CD4-positive, alpha-beta T cell treated with Interleukin-12 subunit alpha and Interleukin-12 subunit beta, for 1 hour (primary cell): Measurements from ENCODE around the gene ERBB3.
"Not testable (repeated sequence)": the region's sequence is repeated elsewhere in the genome, so short reads cannot be mapped to it uniquely, and the experiment has no call there.

Experiments used
- DNase-seq: peaks from one replicate; pipeline ENCODE4 v3.0.0-alpha.2; 2020

ERBB3 gene

GRCh38 chr12:56079723-56080555 lies at the start of gene ERBB3:
Gene ERBB3 (plus strand): TSS chr12:56080165. CDS start chr12:56080301, 136 bp downstream.
- DNase-seq, result peak; percentile 69

- DNase-seq, result peak; percentile 39
Measured at GRCh38 chr12:56031987-56032386, 48.0 kb upstream of the ERBB3 start.

DNA sequence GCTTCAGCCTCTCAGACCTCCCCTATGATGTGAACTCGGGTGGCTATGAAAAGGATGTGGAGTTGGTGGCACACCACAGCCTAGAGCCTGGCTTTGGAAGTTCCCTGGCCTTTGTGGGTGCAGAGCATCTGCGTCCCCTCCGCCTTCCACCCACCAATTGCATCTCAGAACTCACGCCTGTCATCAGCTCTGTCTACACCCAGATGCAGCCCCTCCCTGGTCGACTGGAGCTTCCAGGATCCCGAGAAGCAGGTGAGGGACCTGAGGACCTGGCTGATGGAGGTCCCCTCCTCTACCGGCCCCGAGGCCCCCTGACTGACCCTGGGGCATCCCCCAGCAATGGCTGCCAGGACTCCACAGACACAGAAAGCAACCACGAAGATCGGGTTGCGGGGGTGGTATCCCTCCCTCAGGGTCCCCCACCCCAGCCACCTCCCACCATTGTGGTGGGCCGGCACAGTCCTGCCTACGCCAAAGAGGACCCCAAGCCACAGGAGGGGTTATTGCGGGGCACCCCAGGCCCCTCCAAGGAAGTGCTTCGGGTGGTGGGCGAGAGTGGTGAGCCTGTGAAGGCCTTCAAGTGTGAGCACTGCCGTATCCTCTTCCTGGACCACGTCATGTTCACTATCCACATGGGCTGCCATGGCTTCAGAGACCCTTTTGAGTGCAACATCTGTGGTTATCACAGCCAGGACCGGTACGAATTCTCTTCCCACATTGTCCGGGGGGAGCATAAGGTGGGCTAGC lies 45.2 kb upstream of the ERBB3 start:
- DNase-seq, result peak; percentile 46

DNA sequence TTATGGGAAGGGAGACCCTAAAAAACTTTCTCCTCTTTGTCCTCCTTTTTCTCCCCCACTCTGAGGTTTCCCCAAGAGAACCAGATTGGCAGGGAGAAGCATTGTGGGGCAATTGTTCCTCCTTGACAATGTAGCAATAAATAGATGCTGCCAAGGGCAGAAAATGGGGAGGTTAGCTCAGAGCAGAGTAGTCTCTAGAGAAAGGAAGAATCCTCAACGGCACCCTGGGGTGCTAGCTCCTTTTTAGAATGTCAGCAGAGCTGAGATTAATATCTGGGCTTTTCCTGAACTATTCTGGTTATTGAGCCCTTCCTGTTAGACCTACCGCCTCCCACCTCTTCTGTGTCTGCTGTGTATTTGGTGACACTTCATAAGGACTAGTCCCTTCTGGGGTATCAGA lies 42.8 kb upstream of the ERBB3 start:
- DNase-seq, result no peak

DNA sequence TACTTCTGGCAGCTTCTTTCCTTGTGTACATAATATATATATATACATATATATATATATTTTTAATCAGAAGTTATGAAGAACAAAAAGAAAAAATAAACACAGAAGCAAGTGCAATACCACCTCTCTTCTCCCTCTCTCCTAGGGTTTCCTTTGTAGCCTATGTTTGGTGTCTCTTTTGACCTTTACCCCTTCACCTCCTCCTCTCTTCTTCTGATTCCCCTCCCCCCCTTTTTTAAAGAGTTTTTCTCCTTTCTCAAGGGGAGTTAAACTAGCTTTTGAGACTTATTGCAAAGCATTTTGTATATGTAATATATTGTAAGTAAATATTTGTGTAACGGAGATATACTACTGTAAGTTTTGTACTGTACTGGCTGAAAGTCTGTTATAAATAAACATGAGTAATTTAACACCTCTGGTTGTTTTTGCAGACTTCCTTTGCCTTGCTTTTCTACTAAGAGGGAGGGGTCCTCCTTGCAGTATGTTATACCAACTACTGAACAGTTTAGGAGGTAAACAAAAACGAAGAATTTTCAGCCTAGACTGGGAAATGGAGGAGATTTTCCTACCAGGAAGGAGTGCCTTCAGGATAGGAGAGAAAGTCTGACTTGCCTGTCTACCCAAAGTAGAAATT lies 41.8 kb upstream of the ERBB3 start:
- DNase-seq, result no peak

- DNase-seq, result no peak
Measured at GRCh38 chr12:56040151-56040550, 39.8 kb upstream of the ERBB3 start.

DNA sequence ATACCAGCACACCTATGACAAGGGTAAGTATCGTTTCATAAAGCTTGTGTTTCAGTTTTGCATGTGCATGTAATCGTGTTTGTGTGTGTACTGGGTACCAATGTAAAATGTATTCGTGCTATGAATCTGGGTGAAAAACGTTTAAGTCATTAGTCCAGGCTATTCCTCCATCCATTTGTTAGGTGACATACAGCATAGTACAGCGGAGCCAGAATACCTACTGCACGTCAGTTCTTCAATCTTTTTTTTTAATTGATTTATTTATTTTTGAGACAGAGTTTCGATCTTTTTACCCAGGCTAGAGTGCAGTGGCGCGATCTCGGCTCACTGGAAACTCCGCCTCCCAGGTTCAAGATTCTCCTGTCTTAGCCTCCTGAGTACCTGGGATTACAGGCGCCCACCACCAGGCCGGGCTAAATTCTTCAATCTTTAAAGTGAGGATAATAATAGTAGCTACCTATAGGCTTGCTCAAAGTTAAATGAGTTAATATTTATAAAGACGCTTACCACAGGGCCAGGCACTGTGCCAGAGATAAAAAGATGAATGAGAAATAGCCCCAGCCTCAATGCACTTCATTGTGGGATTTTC lies 38.9 kb upstream of the ERBB3 start:
- DNase-seq, result no peak

- DNase-seq, result peak; percentile 98
Measured at GRCh38 chr12:56041552-56042429, 38.2 kb upstream of the ERBB3 start, which contains the start of gene RPS26. Gene RPS26 (plus strand): TSS chr12:56041918. CDS start chr12:56042167, 249 bp downstream.

DNA sequence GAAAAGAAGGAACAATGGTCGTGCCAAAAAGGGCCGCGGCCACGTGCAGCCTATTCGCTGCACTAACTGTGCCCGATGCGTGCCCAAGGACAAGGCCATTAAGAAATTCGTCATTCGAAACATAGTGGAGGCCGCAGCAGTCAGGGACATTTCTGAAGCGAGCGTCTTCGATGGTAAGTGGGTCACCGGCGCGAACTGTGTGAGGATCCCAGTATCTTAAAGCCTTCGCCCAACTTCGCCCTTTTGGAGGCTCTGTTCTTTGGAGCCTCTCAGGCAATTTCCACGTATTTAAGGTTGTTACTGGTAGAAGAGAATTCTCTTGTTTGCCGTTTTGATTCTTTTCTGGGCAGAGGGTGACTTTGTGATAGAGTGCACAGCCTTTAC lies 37.5 kb upstream of the ERBB3 start:
- not testable (repeated sequence) for DNase-seq

DNA sequence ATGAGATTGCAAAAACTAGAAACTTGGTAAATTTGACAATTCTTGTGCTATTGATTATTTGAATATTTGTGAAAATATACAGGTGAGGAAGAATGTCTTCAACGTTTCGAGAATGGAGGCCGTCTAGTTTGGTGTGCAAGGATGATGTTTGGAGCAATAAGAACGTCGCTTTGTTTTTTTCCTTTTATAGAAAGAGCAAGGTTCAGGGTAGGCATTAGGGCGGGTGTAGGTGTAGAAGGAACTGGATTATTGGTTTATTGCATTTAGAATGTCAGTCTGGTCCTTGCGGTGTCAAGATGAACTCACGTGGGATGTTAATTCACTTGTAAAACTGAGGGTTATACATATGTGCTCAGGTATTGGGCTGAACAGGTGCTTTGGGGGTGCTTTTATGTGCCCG lies 37.1 kb upstream of the ERBB3 start:
- DNase-seq, result no peak

DNA sequence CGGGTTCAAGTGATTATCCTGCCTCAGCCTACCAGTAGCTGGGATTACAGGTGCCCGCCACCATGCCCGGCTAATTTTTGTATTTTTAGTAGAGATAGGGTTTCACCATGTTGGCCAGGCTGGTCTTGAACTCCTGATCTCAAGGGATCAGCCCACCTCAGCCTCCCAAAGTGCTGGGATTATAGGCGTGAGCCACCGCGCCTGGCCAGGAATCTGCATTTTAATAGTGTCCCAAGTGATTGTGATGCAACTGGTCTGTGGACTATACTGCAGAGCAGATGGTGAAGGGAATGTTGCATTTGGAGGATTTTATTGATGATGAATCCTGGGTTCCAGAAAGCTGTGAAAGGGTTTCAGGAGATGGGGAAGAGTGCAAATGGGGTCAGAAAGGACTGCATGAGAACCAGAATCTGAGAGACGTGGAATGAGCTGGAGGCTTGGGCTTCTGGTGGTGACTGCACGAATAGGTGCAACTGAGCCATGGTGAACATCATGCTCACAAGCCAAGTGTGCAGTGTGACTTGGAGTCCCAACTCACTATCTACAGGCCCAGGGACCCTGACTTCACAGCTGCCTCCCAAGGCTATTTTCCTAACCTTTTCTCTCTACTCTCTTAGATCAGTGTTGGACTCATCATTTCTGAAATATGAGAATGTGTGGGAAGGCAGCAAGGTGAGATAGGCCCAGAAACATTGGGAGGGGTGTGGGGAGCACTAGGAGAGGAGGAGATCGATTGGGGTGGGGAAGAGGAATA lies 33.8 kb upstream of the ERBB3 start:
- no peak for DNase-seq

- no peak for DNase-seq
Measured at GRCh38 chr12:56053407-56053893, 26.5 kb upstream of the ERBB3 start.

GRCh38 chr12:56059964-56060363 lies 20.0 kb upstream of the ERBB3 start:
- not testable (repeated sequence) for DNase-seq

DNA sequence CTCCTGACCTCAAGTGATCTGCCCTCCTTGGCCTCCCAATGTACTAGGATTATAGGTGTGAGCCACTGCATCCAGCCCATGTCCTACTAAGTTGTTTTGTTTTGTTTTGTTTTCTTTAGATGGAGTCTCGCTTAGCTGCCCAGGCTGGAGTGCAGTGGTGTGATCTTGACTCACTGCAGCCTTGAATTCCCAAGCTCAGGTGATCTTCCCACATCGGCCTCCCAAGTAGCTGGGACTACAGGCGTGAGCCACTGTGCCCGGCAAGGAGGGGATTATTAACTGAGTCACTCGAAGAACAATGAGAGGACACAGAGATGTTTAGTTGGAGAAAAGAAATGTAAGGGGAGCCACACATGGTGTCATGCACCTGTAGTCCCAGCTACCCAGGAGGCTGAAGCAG lies 18.0 kb upstream of the ERBB3 start:
- DNase-seq, result no peak

- DNase-seq, result no peak
Measured at GRCh38 chr12:56062996-56063395, 17.0 kb upstream of the ERBB3 start.

- no peak for DNase-seq
Measured at GRCh38 chr12:56071648-56072047, 8.3 kb upstream of the ERBB3 start.

GRCh38 chr12:56074396-56074795 lies 5.6 kb upstream of the ERBB3 start:
- DNase-seq, result no peak

DNA sequence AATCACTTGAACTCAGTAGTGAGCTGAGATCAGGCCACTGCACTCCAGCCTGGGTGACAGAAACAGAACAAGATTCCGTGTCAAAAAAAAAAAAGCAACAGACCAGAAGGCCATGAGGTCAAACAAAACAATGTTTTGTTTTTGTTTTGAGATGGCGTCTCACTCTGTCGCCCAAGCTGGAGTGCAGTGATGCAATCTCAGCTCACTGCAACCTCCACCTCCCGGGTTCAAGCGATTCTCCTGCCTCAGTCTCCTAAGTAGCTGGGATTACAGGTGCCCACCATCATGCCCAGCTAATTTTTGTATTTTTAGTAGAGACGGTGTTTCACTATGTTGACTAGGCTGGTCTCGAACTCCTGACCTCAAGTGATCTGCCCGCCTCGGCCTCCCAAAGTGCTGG lies 2.0 kb upstream of the ERBB3 start:
- not testable (repeated sequence) for DNase-seq

- no peak for DNase-seq
Measured at GRCh38 chr12:56078427-56078826, 1.5 kb upstream of the ERBB3 start.

- peak; percentile 53 for DNase-seq
Measured at GRCh38 chr12:56078931-56079722, 838 bp upstream of the ERBB3 start.
